ENCODE results near the gene CHRD. TPM values are rescaled to one million over a fixed set of nuclear protein-coding genes. Genes with fewer than 3 reads are reported as not detected.
A peak's percentile ranks its signal among the peaks of the same experiment; 100 is the strongest.
"Not testable (repeated sequence)": the region's sequence is repeated elsewhere in the genome, so short reads cannot be mapped to it uniquely, and the experiment has no call there.

Gene CHRD
- 0.63 and 0.77 TPM in 2 replicates for total RNA-seq

GRCh38 chr3:184379358-184380184 is at the start of gene CHRD:
TSS of gene CHRD (plus strand) at chr3:184380054. CDS start at chr3:184380319, 265 bp downstream.
- DNase-seq (ENCODE audit: low read depth in 2 of 2): no peak

- peak; percentile 76 to 97 for DNase-seq (ENCODE audit: low read depth in 2 of 2)
Observed at GRCh38 chr3:184332370-184333090, 47.3 kb upstream of the CHRD start.

GRCh38 chr3:184333190-184333589 is 46.7 kb upstream of the CHRD start:
- DNase-seq (ENCODE audit: low read depth in 2 of 2): no peak

GRCh38 chr3:184333700-184334099 is 46.2 kb upstream of the CHRD start:
- no peak for DNase-seq (ENCODE audit: low read depth in 2 of 2)

GRCh38 chr3:184334470-184335158 is 45.2 kb upstream of the CHRD start:
- peak in 1 of 2 donors; percentile 79 for DNase-seq (ENCODE audit: low read depth in 2 of 2)

- DNase-seq (ENCODE audit: low read depth in 2 of 2): no peak
Observed at GRCh38 chr3:184335291-184335660, 44.6 kb upstream of the CHRD start.

- peak; percentile 48 to 80 for DNase-seq (ENCODE audit: low read depth in 2 of 2)
Observed at GRCh38 chr3:184335661-184336546, 44.0 kb upstream of the CHRD start.

- peak in 1 of 2 donors; percentile 67 for DNase-seq (ENCODE audit: low read depth in 2 of 2)
Observed at GRCh38 chr3:184336547-184337398, 43.1 kb upstream of the CHRD start.

- DNase-seq (ENCODE audit: low read depth in 2 of 2): peak in 1 of 2 donors; percentile 21
Observed at GRCh38 chr3:184337399-184337714, 42.5 kb upstream of the CHRD start, which contains the start of gene FAM131A. TSS of gene FAM131A (plus strand) at chr3:184337600. CDS start at chr3:184337631, 31 bp downstream.

- no peak for DNase-seq (ENCODE audit: low read depth in 2 of 2)
Observed at GRCh38 chr3:184337981-184338380, 41.9 kb upstream of the CHRD start.

- DNase-seq (ENCODE audit: low read depth in 2 of 2): peak in 1 of 2 donors; percentile 86
Observed at GRCh38 chr3:184338511-184338945, 41.3 kb upstream of the CHRD start.

- no peak for DNase-seq (ENCODE audit: low read depth in 2 of 2)
Observed at GRCh38 chr3:184339001-184339400, 40.9 kb upstream of the CHRD start.

- DNase-seq (ENCODE audit: low read depth in 2 of 2): not testable (repeated sequence)
Observed at GRCh38 chr3:184339451-184340135, 40.3 kb upstream of the CHRD start.

GRCh38 chr3:184341925-184342324 is 37.9 kb upstream of the CHRD start:
- no peak for DNase-seq (ENCODE audit: low read depth in 2 of 2)

- DNase-seq (ENCODE audit: low read depth in 2 of 2): no peak
Observed at GRCh38 chr3:184343200-184343876, 36.5 kb upstream of the CHRD start.

- no peak for DNase-seq (ENCODE audit: low read depth in 2 of 2)
Observed at GRCh38 chr3:184344579-184345316, 35.1 kb upstream of the CHRD start.

- peak in 1 of 2 donors; percentile 74 for DNase-seq (ENCODE audit: low read depth in 2 of 2)
Observed at GRCh38 chr3:184345317-184346144, 34.3 kb upstream of the CHRD start.
